ENCODE measurements around the gene TIRAP. TPM values are rescaled to one million over a fixed set of nuclear protein-coding genes. Genes with fewer than 3 reads are reported as not detected.

Gene TIRAP
- total RNA-seq, 4 donors from 2014 or later: 4.5 to 5.8 (median 5.6) TPM

DNA sequence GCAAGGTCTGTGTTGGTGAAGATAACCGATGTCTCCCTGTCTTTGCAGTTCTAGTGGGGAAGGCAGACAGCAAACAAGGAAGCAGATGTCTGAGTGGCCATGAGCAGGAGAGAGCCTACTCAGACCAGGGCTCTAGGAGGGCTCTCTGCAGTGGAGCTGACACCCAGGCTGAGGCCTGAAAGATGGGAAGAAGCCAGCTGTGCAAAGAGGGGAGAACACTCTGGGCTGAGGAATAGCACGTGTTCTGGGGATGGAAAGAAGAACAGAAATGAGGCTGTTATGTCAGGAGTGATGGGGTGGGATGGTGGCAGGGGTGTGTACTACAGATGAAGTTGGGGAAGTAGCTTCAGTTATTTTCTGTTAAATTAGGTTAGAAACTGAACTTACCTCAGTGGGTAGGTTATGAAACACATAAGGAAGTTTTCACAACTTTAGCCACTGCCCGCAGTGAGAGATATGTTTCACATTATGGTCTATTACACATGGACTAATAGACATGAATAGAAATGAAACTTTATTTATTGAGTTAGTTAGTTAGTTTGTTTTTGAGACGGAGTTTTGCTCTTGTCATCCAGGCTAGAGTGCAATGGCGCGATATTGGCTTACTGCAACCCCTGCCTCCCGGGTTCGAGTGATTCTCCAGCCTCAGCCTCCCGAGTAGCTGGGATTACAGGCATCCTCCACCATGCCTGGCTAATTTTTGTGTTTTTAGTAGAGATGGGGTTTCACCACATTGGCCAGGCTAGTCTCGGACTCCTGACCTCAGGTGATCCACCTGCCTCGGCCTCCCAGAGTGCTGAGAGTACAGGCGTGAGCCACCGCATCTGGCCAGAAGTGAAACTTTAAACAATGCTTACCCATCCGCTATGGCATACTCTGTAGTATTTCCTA lies 28.8 kb downstream of the TIRAP start:
- no peak for TF ChIP-seq POLR2A (IDR thresholded peaks at IDR 0.05)
- TF ChIP-seq, protein P1, sequence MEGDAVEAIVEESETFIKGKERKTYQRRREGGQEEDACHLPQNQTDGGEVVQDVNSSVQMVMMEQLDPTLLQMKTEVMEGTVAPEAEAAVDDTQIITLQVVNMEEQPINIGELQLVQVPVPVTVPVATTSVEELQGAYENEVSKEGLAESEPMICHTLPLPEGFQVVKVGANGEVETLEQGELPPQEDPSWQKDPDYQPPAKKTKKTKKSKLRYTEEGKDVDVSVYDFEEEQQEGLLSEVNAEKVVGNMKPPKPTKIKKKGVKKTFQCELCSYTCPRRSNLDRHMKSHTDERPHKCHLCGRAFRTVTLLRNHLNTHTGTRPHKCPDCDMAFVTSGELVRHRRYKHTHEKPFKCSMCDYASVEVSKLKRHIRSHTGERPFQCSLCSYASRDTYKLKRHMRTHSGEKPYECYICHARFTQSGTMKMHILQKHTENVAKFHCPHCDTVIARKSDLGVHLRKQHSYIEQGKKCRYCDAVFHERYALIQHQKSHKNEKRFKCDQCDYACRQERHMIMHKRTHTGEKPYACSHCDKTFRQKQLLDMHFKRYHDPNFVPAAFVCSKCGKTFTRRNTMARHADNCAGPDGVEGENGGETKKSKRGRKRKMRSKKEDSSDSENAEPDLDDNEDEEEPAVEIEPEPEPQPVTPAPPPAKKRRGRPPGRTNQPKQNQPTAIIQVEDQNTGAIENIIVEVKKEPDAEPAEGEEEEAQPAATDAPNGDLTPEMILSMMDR (IDR thresholded peaks at IDR 0.05 in 4 of 5, conservative IDR thresholded peaks at IDR 0.05 in 1 of 5): no peak
- in situ Hi-C loops (cut with MboI; ENCODE audit: low sequenced_read_pairs in 4 of 4) (loop anchor here (10.0 to 25.0 kb wide), 3 partner anchors 163 to 176 kb away; no protein-coding TSS in a partner anchor), intact Hi-C loops (cut with DNase I; ENCODE audit: low total_unique reads) (loop anchor here (10.0 kb wide), 1 partner anchor 683 kb away; no protein-coding TSS in a partner anchor)
- Histone ChIP-seq H3K9me3 (no peaks in the 10 kb centered on the region), H3K27ac (no peak overlapping the region), H3K36me3 (peaks cover 0 to 7% of the 10 kb centered on the region in 2 donors), H3K27me3 (no peaks in the 10 kb centered on the region), H3K4me1 (peaks cover 16 to 19% of the 10 kb centered on the region in 2 donors), H3K4me3 (no peak overlapping the region)
- ATAC-seq: no peak
- no peak for DNase-seq

DNA sequence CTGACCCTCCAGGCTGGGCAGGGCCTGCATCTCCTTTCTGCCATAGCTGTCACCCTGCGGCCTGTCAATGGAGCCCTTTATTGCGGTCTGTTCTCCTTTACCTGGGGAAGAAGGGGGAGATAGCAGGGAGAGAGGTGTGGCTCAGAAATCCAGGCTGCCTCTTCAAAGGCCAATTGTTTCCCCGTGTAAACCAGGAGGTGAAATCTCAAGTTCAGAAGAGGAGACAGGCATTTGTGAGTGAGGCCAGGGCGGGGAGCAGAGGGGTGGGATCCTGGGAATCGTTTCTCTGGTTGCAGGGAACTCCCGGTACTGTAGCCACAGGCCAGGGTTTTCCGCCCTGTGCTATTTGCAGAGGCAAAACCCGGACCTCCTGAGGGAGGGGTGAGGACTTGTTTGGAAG lies 30.1 kb downstream of the TIRAP start:
- Histone ChIP-seq H3K36me3 (peaks cover 0 to 7% of the 10 kb centered on the region in 2 donors), H3K27me3 (no peaks in the 10 kb centered on the region), H3K4me3 (no peak overlapping the region), H3K4me1 (peaks cover 22 to 26% of the 10 kb centered on the region in 2 donors), H3K27ac (no peak overlapping the region), H3K9me3 (no peaks in the 10 kb centered on the region)
- in situ Hi-C loops (cut with MboI; ENCODE audit: low sequenced_read_pairs in 4 of 4): loop anchor here (10.0 to 25.0 kb wide), 3 partner anchors 162 to 174 kb away; no protein-coding TSS in a partner anchor
- ATAC-seq: no peak
- TF ChIP-seq, protein P1 (IDR thresholded peaks at IDR 0.05 in 4 of 5, conservative IDR thresholded peaks at IDR 0.05 in 1 of 5): no peak
- no peak for TF ChIP-seq POLR2A (IDR thresholded peaks at IDR 0.05)
- DNase-seq: no peak
- intact Hi-C loops (cut with DNase I; ENCODE audit: low total_unique reads): loop anchor here (10.0 kb wide), 1 partner anchor 682 kb away; no protein-coding TSS in a partner anchor

DNA sequence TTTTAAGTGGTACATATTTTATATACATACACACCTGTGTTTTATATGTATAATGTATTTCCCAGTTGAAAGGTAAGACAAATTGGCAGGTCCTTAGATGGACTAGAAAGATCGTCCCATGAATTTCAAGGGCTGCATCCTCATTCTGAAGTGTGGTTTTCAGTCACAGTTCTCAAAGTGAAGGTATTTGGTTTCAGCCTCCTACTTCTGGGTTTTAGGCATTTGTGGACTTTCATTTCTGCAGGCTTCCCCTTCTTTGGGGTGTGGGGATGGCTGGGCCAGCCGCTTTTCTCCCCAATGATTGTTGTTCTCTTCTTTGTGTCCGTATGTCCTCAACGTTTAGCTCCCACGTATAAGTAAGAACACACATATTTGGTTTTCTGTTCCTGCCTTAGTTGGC lies 30.9 kb downstream of the TIRAP start:
- in situ Hi-C loops (cut with MboI; ENCODE audit: low sequenced_read_pairs in 4 of 4): loop anchor here (10.0 to 25.0 kb wide), 3 partner anchors 161 to 173 kb away; no protein-coding TSS in a partner anchor
- no peak for DNase-seq
- Histone ChIP-seq H3K4me1 (peaks cover 24 to 26% of the 10 kb centered on the region in 2 donors), H3K27me3 (no peaks in the 10 kb centered on the region), H3K9me3 (no peaks in the 10 kb centered on the region), H3K4me3 (no peak overlapping the region), H3K27ac (no peak overlapping the region), H3K36me3 (peaks cover 0 to 7% of the 10 kb centered on the region in 2 donors)
- ATAC-seq: no peak
- intact Hi-C loops (cut with DNase I; ENCODE audit: low total_unique reads): loop anchor here (10.0 kb wide), 1 partner anchor 681 kb away; no protein-coding TSS in a partner anchor
- no peak for TF ChIP-seq POLR2A (IDR thresholded peaks at IDR 0.05)
- TF ChIP-seq, protein P1 (IDR thresholded peaks at IDR 0.05 in 4 of 5, conservative IDR thresholded peaks at IDR 0.05 in 1 of 5): no peak

DNA sequence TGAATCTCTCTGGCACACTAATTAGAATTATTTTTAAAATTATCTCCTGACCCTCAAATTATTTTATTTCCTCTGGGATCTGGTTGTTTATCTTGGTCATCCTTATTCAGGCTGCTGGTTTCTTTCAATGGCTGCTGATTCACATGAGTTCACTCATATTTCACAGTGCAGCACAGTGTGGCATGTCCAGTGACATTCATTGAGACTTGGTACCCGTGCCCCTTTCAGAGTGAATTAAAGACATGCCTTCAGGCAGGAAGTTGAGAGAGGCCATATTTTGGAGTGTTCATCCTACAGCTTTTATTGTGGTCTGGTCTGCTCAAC lies 34.5 kb downstream of the TIRAP start:
- ATAC-seq (no peak), DNase-seq (no peak)
- TF ChIP-seq, protein P1 (IDR thresholded peaks at IDR 0.05 in 4 of 5, conservative IDR thresholded peaks at IDR 0.05 in 1 of 5): no peak
- no peak for TF ChIP-seq POLR2A (IDR thresholded peaks at IDR 0.05)
- Histone ChIP-seq H3K4me3 (no peak overlapping the region), H3K9me3 (no peaks in the 10 kb centered on the region), H3K36me3 (peaks cover 0 to 7% of the 10 kb centered on the region in 2 donors), H3K27ac (peak overlapping the region; percentile 70 to 84 (median 82)), H3K4me1 (peaks cover 26 to 28% of the 10 kb centered on the region in 2 donors), H3K27me3 (no peaks in the 10 kb centered on the region)
- in situ Hi-C loops (cut with MboI; ENCODE audit: low sequenced_read_pairs in 4 of 4): loop anchor here (10.0 to 25.0 kb wide), 3 partner anchors 157 to 170 kb away; no protein-coding TSS in a partner anchor
- intact Hi-C loops (cut with DNase I; ENCODE audit: low total_unique reads): loop anchor here (10.0 kb wide), 1 partner anchor 677 kb away; no protein-coding TSS in a partner anchor

Data from gastrocnemius medialis (tissue), 4 donors.